GM10847 (cell line): ENCODE measurements around the gene KCNJ6.

Experiments used
- POLR2A ChIP-seq: IDR thresholded peaks from 2 replicates; pipeline ENCODE4 v1.6.1; 2011; ENCODE audit not compliant: insufficient read length; ENCODE audit errors: extremely low read depth

The KCNJ6 gene

GRCh38 chr21:37757606-37758376 is 158.5 kb downstream of the KCNJ6 start:
- no peak for TF ChIP-seq POLR2A

DNA sequence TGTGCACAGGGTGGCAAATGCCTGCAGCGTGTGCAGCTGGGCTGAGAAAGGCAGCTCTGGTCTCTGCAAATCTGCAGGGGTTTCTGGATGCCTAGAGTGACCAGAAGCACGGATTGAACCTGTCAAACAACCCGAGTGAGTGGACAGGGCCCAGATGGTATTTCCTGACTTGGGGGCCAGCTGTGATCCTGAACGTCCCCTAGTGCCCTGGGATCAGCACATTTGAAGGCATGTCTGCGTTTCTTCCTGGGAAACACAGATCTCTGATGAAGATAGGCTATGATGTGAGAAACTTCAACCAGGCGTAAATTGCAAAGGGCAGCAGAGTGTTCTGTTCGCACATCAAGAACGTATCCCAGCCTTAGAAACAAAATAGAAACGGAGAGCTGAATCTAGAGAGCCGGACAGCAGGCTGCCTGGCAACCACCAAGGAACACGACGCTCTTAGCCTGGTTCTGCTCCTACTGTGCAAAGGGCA is 163.1 kb downstream of the KCNJ6 start:
- TF ChIP-seq POLR2A = no peak

- no peak for TF ChIP-seq POLR2A
These were observed 164.8 kb downstream of the KCNJ6 start for GRCh38 chr21:37751268-37751975.

DNA sequence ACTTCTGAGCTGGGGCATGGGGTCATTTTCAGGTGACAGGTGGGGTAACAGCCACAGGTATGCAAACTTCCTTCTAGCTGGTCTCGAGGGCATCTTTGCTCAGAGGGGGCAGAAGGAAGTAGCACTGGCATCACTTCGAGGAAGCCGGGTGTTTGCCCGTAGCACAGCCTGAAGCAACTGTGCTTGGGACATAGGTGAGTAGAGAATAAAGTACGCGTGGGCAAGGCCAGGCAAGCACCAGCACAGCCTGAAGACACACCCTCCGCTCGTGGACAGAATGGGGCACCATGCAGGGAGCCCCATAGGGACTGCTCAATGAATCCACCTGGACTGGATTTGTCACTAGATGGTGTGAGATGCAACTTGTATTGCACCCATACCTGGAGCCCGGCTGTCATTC is 167.1 kb downstream of the KCNJ6 start:
- TF ChIP-seq POLR2A = no peak

DNA sequence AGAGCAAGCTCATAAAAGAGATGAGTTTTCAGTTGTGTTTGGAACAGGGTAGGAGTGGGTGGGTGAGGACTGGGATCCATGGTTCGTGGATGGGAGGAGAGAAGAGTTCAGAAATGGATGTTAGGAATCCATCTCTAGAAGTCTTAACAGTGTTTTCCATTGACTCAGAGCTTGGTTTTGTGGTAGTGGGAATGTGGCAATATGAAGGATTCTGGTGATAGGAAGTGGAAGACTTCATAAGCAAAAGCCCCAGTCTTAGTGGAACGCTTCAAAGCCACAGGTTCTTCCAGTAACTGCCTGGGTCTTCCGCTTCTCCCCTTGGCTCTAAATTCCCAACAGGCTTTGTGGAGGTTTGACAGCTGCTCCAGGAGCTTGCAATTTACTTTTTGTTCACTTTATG is 167.9 kb downstream of the KCNJ6 start:
- TF ChIP-seq POLR2A = no peak

GRCh38 chr21:37746849-37747248 is 169.4 kb downstream of the KCNJ6 start:
- TF ChIP-seq POLR2A = no peak

GRCh38 chr21:37744551-37744950 is 171.7 kb downstream of the KCNJ6 start:
- TF ChIP-seq POLR2A = no peak

DNA sequence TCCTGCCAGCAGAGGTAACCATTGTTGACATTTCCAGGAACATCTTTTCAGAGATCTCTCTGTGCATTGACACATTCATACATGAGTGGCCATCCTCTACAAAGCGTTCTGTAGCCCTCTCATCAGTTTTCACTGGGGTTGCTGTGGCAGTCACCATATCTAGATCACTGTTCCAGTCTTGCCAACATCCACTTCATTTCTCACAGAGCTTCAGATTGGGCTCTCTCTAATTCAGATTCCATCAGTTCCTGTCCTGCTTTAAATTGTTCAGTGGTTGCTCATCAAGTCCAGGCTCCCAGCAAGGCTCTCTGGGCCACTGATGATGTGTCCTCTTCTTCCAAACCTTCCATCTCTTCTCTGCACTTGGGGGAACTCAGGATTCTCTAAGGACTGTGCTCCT is 173.7 kb downstream of the KCNJ6 start:
- no peak for TF ChIP-seq POLR2A

DNA sequence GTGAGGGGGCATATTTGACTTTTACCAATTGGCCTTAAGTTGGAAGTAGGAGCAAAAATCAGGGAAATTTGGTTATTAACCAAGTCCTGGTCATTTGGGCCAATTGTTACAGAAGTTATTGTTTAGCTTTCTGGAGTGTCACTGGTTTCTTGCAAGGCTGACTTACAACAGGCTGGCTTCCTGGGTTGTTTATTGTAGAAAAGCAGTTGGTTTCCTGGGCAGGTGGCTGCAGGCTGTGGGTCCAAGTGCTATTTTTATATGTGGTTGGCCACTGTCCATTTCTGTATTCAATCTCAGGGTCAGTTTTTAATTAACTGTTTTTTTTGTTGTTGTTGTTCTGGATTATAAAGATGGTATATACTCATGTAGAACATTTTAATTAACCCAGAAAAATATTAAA is 174.1 kb downstream of the KCNJ6 start:
- TF ChIP-seq POLR2A = no peak

DNA sequence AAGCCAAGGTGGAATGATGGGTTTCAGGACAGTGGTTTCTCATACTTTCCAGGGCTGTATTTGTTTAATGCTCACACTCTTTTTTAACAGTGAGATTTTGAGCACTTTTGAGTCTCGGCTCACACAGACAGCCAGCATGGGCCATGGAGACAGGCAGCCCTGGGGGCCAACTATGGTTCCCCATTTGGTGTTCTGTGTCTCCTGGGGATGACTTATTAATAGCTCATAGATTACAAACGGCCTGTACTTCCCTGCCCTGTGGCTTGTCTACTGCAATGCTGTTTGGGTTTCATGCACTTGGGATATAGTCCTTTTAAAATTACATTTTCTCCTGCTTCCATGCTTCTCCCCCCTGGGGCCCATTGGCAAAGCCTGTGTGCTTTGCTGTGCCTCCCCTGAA is 178.3 kb downstream of the KCNJ6 start:
- TF ChIP-seq POLR2A = no peak

- TF ChIP-seq POLR2A = no peak
These were observed 178.8 kb downstream of the KCNJ6 start for GRCh38 chr21:37737507-37737906.

GRCh38 chr21:37734846-37735245 is 181.4 kb downstream of the KCNJ6 start:
- TF ChIP-seq POLR2A = no peak

DNA sequence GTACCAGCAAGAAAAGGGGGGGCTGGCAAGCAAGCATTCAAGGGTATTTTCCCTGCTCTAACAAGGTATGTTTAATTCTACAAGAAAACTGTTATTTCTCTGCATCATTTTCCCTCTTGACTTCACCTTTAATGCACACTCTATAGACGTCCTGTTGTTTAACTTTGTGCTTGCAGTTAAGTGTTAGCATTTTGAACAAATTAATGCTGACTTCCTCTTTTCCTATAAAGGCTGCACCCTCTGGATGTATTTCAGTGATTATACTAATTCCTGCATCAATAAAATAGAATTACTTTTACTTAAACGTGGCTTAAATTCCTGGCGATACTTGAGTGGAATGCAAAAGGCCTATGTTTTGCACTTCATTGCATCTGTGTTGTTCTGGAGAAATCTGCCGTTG is 183.3 kb downstream of the KCNJ6 start:
- no peak for TF ChIP-seq POLR2A

- TF ChIP-seq POLR2A = no peak
These were observed 192.1 kb downstream of the KCNJ6 start for GRCh38 chr21:37724201-37724600.

DNA sequence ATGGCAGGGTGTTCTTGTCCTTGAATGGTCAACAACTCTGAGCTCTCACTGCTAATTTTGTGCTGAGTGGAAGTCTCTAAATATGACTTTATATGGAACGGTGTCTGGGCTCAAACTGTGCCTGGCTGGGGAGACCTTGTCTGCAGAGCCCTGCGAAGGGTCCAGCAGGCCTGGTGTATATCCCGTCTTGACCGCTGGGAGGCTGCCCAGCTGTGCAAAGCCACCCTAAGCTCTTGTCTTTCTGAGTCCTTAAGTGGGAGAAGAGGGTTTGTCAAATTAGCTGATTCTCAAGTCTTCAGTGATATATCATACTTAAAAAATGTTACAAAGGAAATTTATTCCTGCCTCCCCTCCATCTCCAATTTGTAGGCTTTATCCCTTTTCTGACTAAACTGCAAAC is 198.7 kb downstream of the KCNJ6 start:
- TF ChIP-seq POLR2A = no peak

DNA sequence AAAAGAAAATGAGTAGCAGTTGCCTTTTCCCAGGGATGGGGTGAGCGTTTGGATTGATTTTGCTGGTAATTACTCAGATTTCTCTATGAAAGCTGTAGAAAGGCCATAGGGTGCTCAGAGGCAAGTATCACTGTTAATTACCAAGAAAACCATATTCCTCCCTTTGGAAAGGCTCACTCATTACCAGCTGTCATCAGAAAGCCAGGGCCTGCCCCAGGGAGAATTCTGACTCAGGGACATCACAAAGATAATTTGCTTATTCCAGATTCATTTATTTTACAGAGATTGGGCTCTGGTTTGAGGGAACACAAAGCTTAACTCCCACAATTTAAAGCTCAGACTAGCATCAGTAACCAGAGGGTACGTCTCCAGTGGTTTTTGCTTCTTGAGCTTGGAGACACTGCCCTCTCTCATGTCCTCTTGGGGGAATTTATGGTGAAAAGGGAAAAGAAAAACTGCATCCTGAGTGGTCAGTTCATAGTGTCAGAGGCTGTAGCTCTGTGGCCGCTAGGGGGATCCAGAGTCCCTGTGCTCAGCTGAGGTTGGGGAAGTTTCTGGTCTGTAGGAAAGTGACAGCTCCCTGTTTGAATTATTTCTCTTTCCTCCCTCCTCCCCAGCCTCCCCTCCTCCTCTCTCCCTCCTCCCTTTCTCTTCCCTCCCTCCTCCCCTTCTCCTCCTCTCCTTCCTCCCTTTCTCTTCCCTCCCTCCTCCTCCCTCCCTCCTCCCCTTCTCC is 204.3 kb downstream of the KCNJ6 start:
- no peak for TF ChIP-seq POLR2A
